ENCODE measurements around the gene ZSCAN21. TPM values are rescaled to one million over a fixed set of nuclear protein-coding genes. Genes with fewer than 3 reads are reported as not detected.

Gene ZSCAN21
- total RNA-seq, 2 donors from 2014 or later, result 22.7 to 25.1 TPM

GRCh38 chr7:100013328-100013676 lies 36.3 kb upstream of the ZSCAN21 start:
- DNase-seq, result no peak
- Histone ChIP-seq H3K9ac (ENCODE audit: extremely low read depth, low read length, poor library complexity, severe bottlenecking) (no peak overlapping the region), H3K9me3 (ENCODE audit: control insufficient read depth, low read length) (no peaks in the 10 kb centered on the region), H3K27me3 (ENCODE audit: control insufficient read depth, insufficient read depth, low read length, poor library complexity, severe bottlenecking) (no peaks in the 10 kb centered on the region), H3K27ac (ENCODE audit: low read depth, low read length) (no peak overlapping the region), H3K4me1 (ENCODE audit: control insufficient read depth, insufficient read depth, low read length) (no peaks in the 10 kb centered on the region), H3K4me3 (ENCODE audit: low read length) (no peak overlapping the region), H3K36me3 (ENCODE audit: control insufficient read depth, insufficient read depth, low read length) (peaks cover 3% of the 10 kb centered on the region)
- 56 to 95% methylated on average over 1 to 3 of the region's 3 CpGs for WGBS, 2 experiments (ENCODE audit: insufficient coverage in 1 of 2, insufficient read length in 1 of 2)
- Mint-ChIP-seq H3K4me3 (no peak overlapping the region), H3K27me3 (ENCODE audit: insufficient read depth) (peaks cover 2% of the 10 kb centered on the region), H3K9me3 (no peaks in the 10 kb centered on the region), H3K36me3 (ENCODE audit: low read depth) (peaks cover 3% of the 10 kb centered on the region), H3K4me1 (peaks cover 11% of the 10 kb centered on the region), H3K27ac (no peak overlapping the region)
- TF ChIP-seq CTCF (conservative IDR thresholded peaks at IDR 0.05), result no peak

- H3K36me3 ChIP-seq (ENCODE audit: control insufficient read depth, insufficient read depth, low read length), result peaks cover 11% of the 10 kb centered on the region
- no peaks in the 10 kb centered on the region for H3K9me3 ChIP-seq (ENCODE audit: control insufficient read depth, low read length)
- Mint-ChIP-seq H3K9me3 (no peaks in the 10 kb centered on the region), H3K27me3 (ENCODE audit: insufficient read depth) (peaks cover 2% of the 10 kb centered on the region), H3K4me3 (peak within 1 kb of the TSS; percentile 93), H3K27ac (peak within 1 kb of the TSS; percentile 97), H3K4me1 (peaks cover 16% of the 10 kb centered on the region), H3K36me3 (ENCODE audit: low read depth) (peaks cover 15% of the 10 kb centered on the region)
- peak within 1 kb of the TSS; percentile 93 for H3K27ac ChIP-seq (ENCODE audit: low read depth, low read length)
- H3K4me1 ChIP-seq (ENCODE audit: control insufficient read depth, insufficient read depth, low read length), result no peaks in the 10 kb centered on the region
- peak; percentile 94 for DNase-seq
- H3K27me3 ChIP-seq (ENCODE audit: control insufficient read depth, insufficient read depth, low read length, poor library complexity, severe bottlenecking), result no peaks in the 10 kb centered on the region
- no peak for TF ChIP-seq CTCF (conservative IDR thresholded peaks at IDR 0.05)
- H3K4me3 ChIP-seq (ENCODE audit: low read length), result peak within 1 kb of the TSS; percentile 99
- peak within 1 kb of the TSS; percentile 95 for H3K9ac ChIP-seq (ENCODE audit: extremely low read depth, low read length, poor library complexity, severe bottlenecking)
- 0 to 1% methylated on average over 11 to 70 of the region's 70 CpGs for WGBS, 2 experiments (ENCODE audit: insufficient coverage in 1 of 2, insufficient read length in 1 of 2)
These were observed 34.1 kb upstream of the ZSCAN21 start, which contains the start of gene ZKSCAN1 for GRCh38 chr7:100015232-100016214. TSS of gene ZKSCAN1 (plus strand) at chr7:100015596. CDS start at chr7:100023507, 7,911 bp downstream.

- WGBS, 2 experiments (ENCODE audit: insufficient coverage in 1 of 2, insufficient read length in 1 of 2), result 67 to 96% methylated on average over 4 to 10 of the region's 11 CpGs
- H3K27ac ChIP-seq (ENCODE audit: low read depth, low read length), result peak overlapping the region; percentile 93
- H3K27ac Mint-ChIP-seq, result peak overlapping the region; percentile 97
- H3K27me3 ChIP-seq (ENCODE audit: control insufficient read depth, insufficient read depth, low read length, poor library complexity, severe bottlenecking), result no peaks in the 10 kb centered on the region
- H3K9me3 Mint-ChIP-seq, result no peaks in the 10 kb centered on the region
- no peak for TF ChIP-seq CTCF (conservative IDR thresholded peaks at IDR 0.05)
- H3K9me3 ChIP-seq (ENCODE audit: control insufficient read depth, low read length), result no peaks in the 10 kb centered on the region
- H3K36me3 Mint-ChIP-seq (ENCODE audit: low read depth), result peaks cover 17% of the 10 kb centered on the region
- peak overlapping the region; percentile 99 for H3K4me3 ChIP-seq (ENCODE audit: low read length)
- peaks cover 16% of the 10 kb centered on the region for H3K4me1 Mint-ChIP-seq
- H3K27me3 Mint-ChIP-seq (ENCODE audit: insufficient read depth), result no peaks in the 10 kb centered on the region
- DNase-seq, result no peak
- peak overlapping the region; percentile 95 for H3K9ac ChIP-seq (ENCODE audit: extremely low read depth, low read length, poor library complexity, severe bottlenecking)
- peak overlapping the region; percentile 93 for H3K4me3 Mint-ChIP-seq
- H3K36me3 ChIP-seq (ENCODE audit: control insufficient read depth, insufficient read depth, low read length), result peaks cover 13% of the 10 kb centered on the region
- H3K4me1 ChIP-seq (ENCODE audit: control insufficient read depth, insufficient read depth, low read length), result no peaks in the 10 kb centered on the region
These were observed 33.2 kb upstream of the ZSCAN21 start for GRCh38 chr7:100016215-100016901.
